WTC11 (cell line): ENCODE measurements around the gene IL1RAPL1.

Source experiments
- CREM ChIP-seq: sonication (generic); formaldehyde crosslinking; IDR thresholded peaks from 2 replicates; pipeline ENCODE4 v1.8.1; 2022; ENCODE audit warnings: mild to moderate bottlenecking, missing genetic modification reagents, moderate library complexity
- CTCF ChIP-seq: fragments of 200-600 bp; IDR thresholded peaks from 2 replicates; pipeline ENCODE4 v1.8.0; 2022; ENCODE audit warnings: antibody characterized with exemption
- TEAD1 ChIP-seq: sonication (generic); formaldehyde crosslinking; IDR thresholded peaks from 2 replicates; pipeline ENCODE4 v1.8.0; 2022; ENCODE audit warnings: mild to moderate bottlenecking, missing genetic modification reagents
- ZNF232 ChIP-seq: sonication (generic); formaldehyde crosslinking; IDR thresholded peaks from 2 replicates; pipeline ENCODE4 v1.8.0; 2022; ENCODE audit warnings: mild to moderate bottlenecking, missing genetic modification reagents
- TF ChIP-seq, protein P1 (sequence below): sonication (generic); formaldehyde crosslinking; IDR thresholded peaks from 2 replicates; pipeline ENCODE4 v1.8.0; 2022; ENCODE audit warnings: mild to moderate bottlenecking, missing genetic modification reagents

DNA sequence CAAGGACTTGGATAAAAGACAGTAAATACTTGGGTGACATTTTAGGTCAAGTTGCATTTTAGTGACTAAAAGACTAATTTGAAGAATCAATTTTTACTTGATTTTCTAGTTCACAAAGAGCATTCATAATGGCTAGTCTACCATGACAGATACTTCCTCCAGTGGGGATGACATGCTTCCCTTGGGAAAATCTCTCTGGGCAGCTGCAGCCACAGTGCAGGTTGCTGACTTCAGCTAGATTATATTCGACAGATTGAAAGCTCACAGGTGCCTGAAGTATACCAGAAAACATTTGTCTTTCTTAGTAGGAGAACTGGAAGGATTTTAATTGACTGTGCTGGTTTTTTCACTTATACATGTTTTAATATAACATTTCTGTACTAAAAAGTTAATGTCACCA, 1418.6 kb downstream of the IL1RAPL1 start:
- TF ChIP-seq CTCF (no peak), TEAD1 (CRISPR knock-in tag) (no peak), ZNF232 (CRISPR knock-in tag) (no peak), CREM (CRISPR knock-in tag) (no peak)
- TF ChIP-seq, protein P1, sequence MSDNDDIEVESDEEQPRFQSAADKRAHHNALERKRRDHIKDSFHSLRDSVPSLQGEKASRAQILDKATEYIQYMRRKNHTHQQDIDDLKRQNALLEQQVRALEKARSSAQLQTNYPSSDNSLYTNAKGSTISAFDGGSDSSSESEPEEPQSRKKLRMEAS (CRISPR knock-in tag): no peak
